Gastrocnemius medialis (tissue), 4 donors: ENCODE measurements around the gene WNT8A.

Source experiments
- POLR2A ChIP-seq, 2 donors: fragments of 450-650 bp; IDR thresholded peaks; one replicate each; pipeline ENCODE4 v1.6.1; 2017; ENCODE audit warnings: antibody characterized with exemption in 2 of 2, mild to moderate bottlenecking in 2 of 2, moderate library complexity in 2 of 2
- TF ChIP-seq, protein P1 (sequence below), 5 experiments: fragments of 450-650 bp in 3 of 5; fragments of 200-600 bp in 2 of 5; sonication (generic) in 2 of 5; IDR thresholded peaks in 4 of 5; conservative IDR thresholded peaks in 1 of 5; 1 replicate in 4 of 5; 2 replicates in 1 of 5; pipeline ENCODE4 v1.5.1; 2016 to 2019; ENCODE audit warnings: antibody characterized with exemption in 5 of 5, mild to moderate bottlenecking in 3 of 5, moderate library complexity in 3 of 5

DNA sequence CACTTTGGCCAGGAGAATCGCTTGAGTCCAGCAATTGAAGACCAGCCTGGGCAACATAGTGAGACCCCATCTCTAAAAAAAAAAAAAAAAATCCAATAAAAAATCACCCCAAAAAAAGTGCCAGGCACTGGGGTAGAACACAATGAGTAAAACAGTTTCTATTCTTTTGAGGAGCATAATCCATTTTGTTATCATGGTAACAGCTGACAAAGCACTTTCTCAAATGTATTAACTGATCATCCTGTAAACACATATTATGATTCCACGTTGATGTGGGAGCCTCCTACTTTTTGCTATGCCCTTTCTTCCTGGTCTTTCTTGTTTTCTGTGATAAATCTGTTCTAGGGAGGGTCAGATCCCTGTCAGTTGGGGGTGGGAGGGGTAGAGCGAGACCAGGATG lies 30.3 kb upstream of the WNT8A start:
- TF ChIP-seq, protein P1, sequence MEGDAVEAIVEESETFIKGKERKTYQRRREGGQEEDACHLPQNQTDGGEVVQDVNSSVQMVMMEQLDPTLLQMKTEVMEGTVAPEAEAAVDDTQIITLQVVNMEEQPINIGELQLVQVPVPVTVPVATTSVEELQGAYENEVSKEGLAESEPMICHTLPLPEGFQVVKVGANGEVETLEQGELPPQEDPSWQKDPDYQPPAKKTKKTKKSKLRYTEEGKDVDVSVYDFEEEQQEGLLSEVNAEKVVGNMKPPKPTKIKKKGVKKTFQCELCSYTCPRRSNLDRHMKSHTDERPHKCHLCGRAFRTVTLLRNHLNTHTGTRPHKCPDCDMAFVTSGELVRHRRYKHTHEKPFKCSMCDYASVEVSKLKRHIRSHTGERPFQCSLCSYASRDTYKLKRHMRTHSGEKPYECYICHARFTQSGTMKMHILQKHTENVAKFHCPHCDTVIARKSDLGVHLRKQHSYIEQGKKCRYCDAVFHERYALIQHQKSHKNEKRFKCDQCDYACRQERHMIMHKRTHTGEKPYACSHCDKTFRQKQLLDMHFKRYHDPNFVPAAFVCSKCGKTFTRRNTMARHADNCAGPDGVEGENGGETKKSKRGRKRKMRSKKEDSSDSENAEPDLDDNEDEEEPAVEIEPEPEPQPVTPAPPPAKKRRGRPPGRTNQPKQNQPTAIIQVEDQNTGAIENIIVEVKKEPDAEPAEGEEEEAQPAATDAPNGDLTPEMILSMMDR (IDR thresholded peaks at IDR 0.05 in 4 of 5, conservative IDR thresholded peaks at IDR 0.05 in 1 of 5): no peak
- no peak for TF ChIP-seq POLR2A (IDR thresholded peaks at IDR 0.05)
